A673 (cell line): Measurements from ENCODE around the gene SMAD3.

Experiments
- EZH2 ChIP-seq: fragments of 200-600 bp; sonication (generic); IDR thresholded peaks from 2 replicates; pipeline ENCODE4 v1.6.1; 2017; ENCODE audit warnings: borderline replicate concordance, low read depth, mild to moderate bottlenecking, mixed read lengths, antibody characterized with exemption, low read length; ENCODE audit not compliant: poor library complexity, severe bottlenecking
- TF ChIP-seq, protein P1 (sequence below): fragments of 300-800, 200-600 bp; sonication (generic); conservative IDR thresholded peaks from 2 replicates; pipeline ENCODE4 v1.5.1; 2017; ENCODE audit warnings: low read depth, mild to moderate bottlenecking, antibody characterized with exemption, low read length, moderate library complexity, mixed read lengths

DNA sequence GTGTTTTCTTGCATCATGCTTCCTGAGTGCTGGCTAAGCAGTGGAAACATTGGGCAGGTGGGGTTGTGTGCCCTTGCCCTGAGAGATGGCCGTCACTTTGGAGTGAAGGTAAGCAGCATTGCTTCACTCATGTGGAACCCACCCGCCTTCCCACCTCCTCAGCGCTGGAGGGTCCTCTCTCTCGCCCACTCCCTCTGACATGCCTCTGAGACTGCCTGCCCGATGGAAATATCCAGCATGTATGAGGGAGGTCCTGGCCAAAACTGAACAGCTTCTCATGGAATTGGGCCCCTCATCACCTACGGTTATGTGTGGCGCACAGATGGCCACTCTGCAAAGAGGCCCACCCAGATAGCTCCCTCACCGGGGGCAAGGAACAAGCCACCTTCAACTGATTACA lies 48.6 kb downstream of the SMAD3 start:
- TF ChIP-seq, protein P1, sequence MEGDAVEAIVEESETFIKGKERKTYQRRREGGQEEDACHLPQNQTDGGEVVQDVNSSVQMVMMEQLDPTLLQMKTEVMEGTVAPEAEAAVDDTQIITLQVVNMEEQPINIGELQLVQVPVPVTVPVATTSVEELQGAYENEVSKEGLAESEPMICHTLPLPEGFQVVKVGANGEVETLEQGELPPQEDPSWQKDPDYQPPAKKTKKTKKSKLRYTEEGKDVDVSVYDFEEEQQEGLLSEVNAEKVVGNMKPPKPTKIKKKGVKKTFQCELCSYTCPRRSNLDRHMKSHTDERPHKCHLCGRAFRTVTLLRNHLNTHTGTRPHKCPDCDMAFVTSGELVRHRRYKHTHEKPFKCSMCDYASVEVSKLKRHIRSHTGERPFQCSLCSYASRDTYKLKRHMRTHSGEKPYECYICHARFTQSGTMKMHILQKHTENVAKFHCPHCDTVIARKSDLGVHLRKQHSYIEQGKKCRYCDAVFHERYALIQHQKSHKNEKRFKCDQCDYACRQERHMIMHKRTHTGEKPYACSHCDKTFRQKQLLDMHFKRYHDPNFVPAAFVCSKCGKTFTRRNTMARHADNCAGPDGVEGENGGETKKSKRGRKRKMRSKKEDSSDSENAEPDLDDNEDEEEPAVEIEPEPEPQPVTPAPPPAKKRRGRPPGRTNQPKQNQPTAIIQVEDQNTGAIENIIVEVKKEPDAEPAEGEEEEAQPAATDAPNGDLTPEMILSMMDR, result no peak
- TF ChIP-seq EZH2, result no peak
